Stimulated activated CD4-positive, alpha-beta T cell treated with anti-CD3 and anti-CD28 coated beads, Interleukin-15, amount 100 ng/mL, for 1 hour (primary cell): ENCODE results near the gene MYO1B.

ENCODE experiments used
- DNase-seq, 2 donors: peaks; one replicate each; pipeline ENCODE4 v3.0.0-alpha.2; 2020; ENCODE audit warnings: low read depth in 1 of 2, low spot score in 1 of 2

Gene MYO1B

DNA sequence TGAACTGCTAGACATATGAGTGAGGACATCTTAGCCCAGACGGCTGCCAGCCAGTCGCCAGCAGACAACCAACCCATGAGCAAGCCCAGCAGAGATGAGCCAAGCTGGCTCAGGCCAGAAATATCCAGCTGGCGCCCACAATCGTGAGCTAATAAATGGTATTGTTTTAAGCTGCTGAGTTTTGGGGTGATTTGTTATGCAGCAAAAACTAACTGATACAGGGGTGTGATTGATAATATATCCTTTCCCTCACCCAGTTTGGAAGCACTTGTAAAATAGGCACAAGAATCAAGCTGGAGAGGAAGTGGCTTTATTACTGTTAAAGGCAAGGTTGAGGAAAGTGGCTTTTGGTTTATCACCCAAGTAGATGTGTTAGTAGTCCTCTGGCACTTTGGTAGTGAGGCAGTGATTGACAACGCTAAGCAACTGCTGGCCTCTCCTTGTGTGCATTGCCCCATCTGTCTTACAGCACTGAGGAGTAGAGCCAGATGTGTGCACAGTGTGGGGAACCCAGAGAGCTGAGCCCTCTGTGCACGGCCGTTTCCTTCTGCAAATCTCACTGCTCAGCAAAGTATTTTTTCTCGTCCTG, 110.1 kb downstream of the MYO1B start:
- no peak for DNase-seq

- no peak for DNase-seq
Observed at GRCh38 chr2:191357678-191358077, 112.5 kb downstream of the MYO1B start.

DNA sequence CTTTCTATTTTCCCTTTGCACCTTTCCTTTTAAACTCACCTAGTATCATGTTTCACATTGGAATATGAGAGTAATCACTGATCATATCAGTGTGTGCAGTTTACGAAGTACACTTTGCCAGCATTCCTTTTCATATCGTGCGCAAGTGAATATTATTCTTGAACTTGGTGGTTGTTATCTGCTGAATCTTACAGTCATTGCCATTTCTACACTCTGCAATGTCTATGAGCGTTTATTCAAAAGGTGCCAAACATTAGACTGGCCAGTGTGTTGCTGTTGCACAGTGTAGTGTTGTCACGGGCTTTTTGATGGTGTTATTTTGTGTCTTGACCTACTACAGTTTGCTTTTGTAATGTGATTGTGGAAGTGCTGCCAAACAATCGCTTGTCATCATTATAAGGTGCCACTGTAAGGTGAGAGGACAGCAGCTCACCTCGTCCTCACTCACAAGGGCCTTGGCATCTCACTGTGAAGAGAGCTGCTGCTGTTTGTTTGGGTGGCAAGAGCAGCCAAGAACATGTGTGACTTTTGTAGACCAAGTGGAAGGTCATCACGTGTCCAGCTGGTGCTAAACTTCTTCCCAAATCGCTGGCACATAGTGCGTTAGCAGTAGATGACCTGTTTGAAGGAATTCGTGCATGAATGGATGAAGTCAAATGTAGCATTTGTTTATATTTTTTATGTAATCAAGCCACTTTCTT, 113.3 kb downstream of the MYO1B start:
- DNase-seq, result no peak

- no peak for DNase-seq
Observed at GRCh38 chr2:191359133-191359532, 113.9 kb downstream of the MYO1B start.

DNA sequence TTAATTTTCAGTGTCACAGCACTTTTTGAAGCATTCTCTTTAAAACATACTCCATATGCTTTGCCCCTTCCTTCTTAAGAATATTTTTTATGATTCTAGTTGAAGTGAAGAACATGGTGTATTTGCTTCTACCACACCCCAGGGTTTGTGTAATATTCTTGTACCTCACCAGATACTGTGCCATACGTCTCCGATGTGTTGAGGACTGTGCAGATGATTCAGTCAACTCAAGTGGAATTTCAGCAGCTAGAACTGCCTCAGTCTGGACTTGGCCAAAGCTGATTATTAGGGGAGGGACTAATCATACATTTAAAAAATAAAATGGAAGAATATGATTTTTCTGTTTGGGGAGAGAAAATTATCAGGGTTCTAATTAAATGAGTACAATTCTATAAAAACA, 115.7 kb downstream of the MYO1B start:
- no peak for DNase-seq

GRCh38 chr2:191362841-191363240, 117.6 kb downstream of the MYO1B start:
- DNase-seq, result no peak

DNA sequence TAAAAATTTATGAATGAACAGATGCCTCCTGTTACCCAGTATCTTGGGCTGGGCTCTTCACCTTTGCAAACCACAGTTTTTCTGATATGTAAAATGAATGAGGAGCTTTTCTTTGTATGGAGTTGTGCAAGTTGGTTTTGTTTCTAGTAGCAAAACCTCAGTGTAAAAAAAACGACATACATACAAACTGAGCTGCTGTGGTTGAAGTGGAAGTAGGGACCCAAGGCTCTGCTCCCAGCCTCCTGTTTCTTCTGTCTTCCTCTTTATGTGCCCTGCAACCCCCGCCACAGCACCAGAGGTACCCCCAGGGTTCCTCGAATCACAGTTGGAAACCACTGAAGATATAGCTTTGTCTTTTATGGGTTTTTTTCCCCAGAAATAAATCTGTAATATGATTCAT, 118.1 kb downstream of the MYO1B start:
- DNase-seq, result no peak

- no peak for DNase-seq
Observed at GRCh38 chr2:191365089-191365488, 119.9 kb downstream of the MYO1B start.

DNA sequence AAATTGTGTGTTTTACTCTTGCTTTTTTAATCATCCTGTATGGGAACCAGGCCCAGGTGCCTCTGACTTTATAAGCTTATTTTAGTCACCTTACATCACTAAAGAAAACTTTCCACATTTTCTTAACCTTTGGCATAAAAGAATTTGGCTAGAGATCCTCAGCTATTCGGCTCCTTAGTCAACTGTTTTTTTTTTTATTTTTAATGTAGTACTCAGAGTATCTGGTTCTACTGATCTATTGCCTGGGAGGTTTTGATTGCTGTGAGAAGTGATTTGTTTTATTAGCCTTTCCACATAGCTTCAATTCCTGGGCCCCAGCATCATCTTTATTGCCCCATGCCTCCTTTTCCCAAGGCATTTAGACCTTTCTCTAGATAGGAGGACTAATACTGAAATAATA, 121.0 kb downstream of the MYO1B start:
- DNase-seq, result no peak

- no peak for DNase-seq
Observed at GRCh38 chr2:191369034-191369433, 123.8 kb downstream of the MYO1B start.

DNA sequence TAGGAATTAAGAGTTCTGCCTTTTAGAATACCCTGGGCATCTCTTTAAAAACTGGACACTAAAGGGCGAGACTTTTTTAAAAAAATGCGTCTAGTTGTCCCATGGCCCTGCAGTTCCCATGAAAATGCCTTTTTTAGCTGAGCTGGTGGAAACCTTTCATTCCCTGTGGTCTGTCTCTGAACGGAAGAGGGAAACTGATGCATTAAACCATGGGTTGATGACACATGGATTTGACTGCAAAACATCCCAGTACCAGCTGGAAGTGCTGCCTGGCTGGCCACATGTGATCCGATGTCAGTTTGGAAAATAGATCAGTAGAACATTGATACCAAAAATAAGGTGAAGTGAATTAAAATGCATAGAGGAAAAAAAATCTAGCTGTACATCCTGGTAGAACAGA, 129.2 kb downstream of the MYO1B start:
- DNase-seq, result no peak

DNA sequence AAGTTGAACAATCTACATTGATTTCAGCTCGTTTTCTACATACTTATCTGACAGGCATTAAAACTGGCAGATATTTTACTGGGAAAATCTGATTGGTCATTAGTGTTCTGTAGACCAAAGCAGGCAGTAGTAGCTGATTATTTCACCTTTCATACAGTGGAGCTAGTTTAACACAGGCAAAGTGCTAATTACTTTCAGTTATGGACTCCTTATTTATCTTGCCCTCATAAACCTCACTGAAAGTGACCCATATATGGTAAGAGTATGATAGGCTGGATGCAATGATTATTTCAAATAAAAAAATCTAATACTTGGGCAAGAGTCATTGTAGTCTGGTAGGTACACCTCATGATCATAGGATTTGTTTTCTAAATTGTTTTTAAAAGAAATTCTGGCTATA, 129.7 kb downstream of the MYO1B start:
- no peak for DNase-seq

DNA sequence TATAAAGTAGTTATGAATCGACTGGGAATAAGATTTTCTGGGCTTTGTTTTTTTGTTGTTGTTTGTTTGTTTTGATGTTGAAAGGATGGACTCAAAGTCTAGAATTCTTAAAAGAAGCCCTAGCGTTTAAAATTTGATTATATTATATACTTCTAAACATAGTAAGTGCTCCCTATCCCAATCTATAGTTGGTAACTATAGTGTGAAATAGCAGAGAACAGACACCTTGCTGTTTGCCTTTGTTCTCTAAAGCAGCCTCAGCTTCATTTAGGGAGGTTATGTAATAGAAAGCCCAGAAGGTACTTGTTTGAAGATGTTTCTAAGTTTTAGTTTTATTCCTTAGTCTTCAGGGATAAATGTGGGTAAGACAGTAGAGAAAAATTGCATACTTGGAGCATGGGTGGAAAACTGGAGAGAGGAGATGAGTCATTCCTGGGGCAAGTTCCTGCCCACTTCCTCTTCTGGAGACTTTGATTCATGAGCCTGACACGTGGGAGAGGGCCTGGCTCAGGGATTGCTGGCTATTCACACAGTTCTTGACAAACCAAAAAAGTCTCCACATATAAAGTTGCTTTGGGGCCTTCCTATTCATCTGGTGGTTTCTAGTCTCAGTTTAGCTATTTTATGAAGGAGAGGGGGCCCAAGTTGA, 131.9 kb downstream of the MYO1B start:
- no peak for DNase-seq

GRCh38 chr2:191379375-191379774, 134.2 kb downstream of the MYO1B start:
- no peak for DNase-seq

DNA sequence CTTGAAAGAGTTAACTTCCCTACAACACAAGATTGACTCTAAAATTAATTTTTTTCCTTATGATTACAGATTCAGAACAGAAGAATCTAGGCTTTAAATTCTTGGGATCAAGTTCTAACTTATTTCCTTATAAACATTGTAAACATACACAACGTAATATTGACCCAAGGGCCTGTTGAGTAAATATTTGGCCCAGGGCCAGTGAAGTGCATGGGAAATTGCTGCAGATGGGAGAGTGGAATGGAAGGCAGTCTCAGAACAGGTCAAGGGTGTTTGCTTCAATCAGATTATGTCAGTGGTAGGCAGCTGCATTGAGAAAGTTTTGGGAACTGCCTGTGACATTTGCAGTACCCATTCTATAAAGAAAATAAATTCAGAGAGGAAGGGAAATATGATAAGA, 137.6 kb downstream of the MYO1B start:
- DNase-seq, result no peak

DNA sequence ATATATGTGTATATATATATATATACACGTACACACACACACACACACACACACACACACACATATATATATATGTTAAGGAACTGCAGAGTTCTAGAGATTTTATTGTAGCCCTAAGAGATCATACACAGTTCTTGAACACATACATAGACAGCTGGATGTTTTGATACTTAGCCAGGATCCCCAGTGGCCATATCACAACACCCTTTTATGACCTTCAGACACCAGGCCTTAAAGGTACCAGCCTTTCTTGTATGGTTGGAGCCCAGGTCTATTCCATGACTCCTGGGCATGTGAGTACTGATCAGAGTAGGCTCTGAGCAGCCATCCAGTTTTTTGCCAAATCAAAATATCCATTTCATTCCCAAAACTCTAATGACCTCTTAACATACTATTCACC, 138.3 kb downstream of the MYO1B start:
- DNase-seq, result no peak

- DNase-seq, result no peak
Observed at GRCh38 chr2:191384829-191385228, 139.6 kb downstream of the MYO1B start.

DNA sequence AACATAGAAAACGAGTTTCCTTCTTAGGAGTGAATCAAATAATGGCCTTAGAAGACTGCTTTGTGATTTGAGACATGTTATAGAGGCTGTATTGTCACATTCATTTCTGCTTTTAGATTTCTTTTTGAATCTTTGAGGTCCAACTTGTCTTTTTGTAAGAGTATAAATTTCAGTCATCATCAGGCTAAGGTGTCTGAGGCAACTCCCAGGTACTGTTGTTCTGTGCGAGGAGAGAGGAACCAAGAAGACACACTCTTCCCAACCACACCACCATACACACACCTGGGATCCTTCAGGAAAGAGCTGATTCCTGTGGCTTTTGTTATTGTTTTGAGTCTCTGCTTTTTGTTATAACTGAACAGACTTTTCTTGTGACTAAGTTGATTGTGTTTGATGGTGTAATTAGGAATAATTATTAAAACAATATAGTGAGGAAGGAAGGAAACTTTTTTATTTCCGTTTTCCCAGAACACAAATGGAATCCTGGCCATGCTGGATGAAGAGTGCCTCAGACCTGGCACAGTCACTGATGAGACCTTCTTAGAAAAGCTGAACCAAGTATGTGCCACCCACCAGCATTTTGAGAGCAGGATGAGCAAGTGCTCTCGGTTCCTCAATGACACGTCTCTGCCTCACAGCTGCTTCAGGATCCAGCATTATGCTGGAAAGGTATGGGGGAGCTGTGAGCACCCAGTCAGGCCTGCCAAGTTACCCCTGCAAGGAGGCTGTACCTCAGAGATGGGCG, 140.4 kb downstream of the MYO1B start:
- no peak for DNase-seq

- no peak for DNase-seq
Observed at GRCh38 chr2:191386938-191387536, 141.8 kb downstream of the MYO1B start.

DNA sequence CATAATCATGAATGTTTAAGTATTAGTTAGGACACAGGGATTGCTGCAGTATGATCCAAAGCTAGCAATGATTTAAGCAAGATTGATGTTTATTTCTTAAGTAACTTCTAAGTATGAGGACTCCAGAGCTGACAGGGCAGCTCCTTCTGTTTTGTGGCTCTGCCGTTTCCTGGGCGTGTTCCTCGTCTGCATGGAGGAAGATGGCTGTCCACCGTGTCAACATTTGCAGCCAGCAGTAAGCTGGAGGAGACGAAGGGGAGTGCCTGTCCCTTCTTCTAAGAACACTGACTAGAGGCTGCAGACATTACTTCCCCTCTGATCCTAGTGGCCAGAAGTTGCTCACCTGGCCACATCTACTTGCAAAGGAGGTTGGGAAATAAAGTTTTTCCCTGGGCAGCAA, 144.1 kb downstream of the MYO1B start:
- DNase-seq, result no peak

GRCh38 chr2:191391171-191391570, 146.0 kb downstream of the MYO1B start:
- no peak for DNase-seq

DNA sequence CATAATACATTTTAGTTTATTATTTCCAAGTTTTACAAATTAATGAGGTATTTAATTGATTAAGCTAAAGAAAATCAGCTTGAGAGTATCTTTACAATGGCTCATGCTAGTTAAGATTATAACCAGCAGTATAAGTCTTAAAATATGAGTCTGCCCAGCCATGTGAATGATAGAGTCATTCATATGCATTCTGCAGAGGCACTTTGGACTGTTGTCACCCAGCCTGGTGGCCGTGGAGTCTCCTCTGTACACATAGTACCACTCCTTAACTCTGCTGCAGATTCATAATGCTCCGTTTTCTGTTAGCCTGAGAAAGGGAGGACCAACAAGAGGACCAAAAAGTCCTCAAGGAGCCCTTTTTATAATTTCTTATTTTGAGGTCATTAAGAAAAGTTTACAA, 148.8 kb downstream of the MYO1B start:
- DNase-seq, result no peak
